Loucy (cell line): ENCODE results near the gene CACNA2D4.

ENCODE experiments used
- H2AFZ ChIP-seq: fragments of 200-600 bp; sonication (generic); 2 replicates; pipeline ENCODE4 v1.6.0; 2016; ENCODE audit warnings: antibody characterized with exemption, mild to moderate bottlenecking, low read length, moderate library complexity
- H3F3A ChIP-seq: fragments of 200-600 bp; 2 replicates; pipeline ENCODE4 v1.6.0; 2016; ENCODE audit warnings: antibody characterized with exemption, low read depth, mild to moderate bottlenecking
- H3K27me3 ChIP-seq: fragments of 200-600 bp; sonication (generic); 2 replicates; pipeline ENCODE4 v1.6.1; 2014; ENCODE audit warnings: low read length, mild to moderate bottlenecking; ENCODE audit not compliant: insufficient read depth, poor library complexity, severe bottlenecking
- H3K36me3 ChIP-seq: fragments of 200-600 bp; sonication (generic); 2 replicates; pipeline ENCODE4 v1.6.1; 2016; ENCODE audit warnings: low read length; ENCODE audit not compliant: insufficient read depth
- H3K4me1 ChIP-seq: fragments of 200-600 bp; sonication (generic); 2 replicates; pipeline ENCODE4 v1.5.1; 2014; ENCODE audit warnings: low read length, mild to moderate bottlenecking; ENCODE audit not compliant: insufficient read depth, poor library complexity, severe bottlenecking
- H3K4me2 ChIP-seq: fragments of 200-600 bp; sonication (generic); 2 replicates; pipeline ENCODE4 v1.6.0; 2014; ENCODE audit warnings: antibody characterized with exemption, low read length, low read depth, mild to moderate bottlenecking; ENCODE audit not compliant: poor library complexity, severe bottlenecking
- H3K4me3 ChIP-seq: fragments of 200-600 bp; sonication (generic); 2 replicates; pipeline ENCODE4 v1.5.1; 2014; ENCODE audit warnings: low read length, mild to moderate bottlenecking, mixed read lengths; ENCODE audit not compliant: poor library complexity, severe bottlenecking
- H3K79me2 ChIP-seq: fragments of 200-600 bp; sonication (generic); 2 replicates; pipeline ENCODE4 v1.6.1; 2014; ENCODE audit warnings: low read length; ENCODE audit not compliant: insufficient read depth
- H3K9ac ChIP-seq: fragments of 200-600 bp; sonication (generic); 2 replicates; pipeline ENCODE4 v1.6.0; 2014; ENCODE audit warnings: mild to moderate bottlenecking, low read depth, low read length, moderate library complexity; ENCODE audit not compliant: poor library complexity, severe bottlenecking
- H3K9me2 ChIP-seq: fragments of 200-600 bp; sonication (generic); replicated peaks from 2 replicates; pipeline ENCODE4 v1.6.1; 2016; ENCODE audit warnings: low read depth, low read length, mixed read lengths
- H3K9me3 ChIP-seq: fragments of 200-600 bp; sonication (generic); 2 replicates; pipeline ENCODE4 v1.6.1; 2014; ENCODE audit warnings: mild to moderate bottlenecking, antibody characterized with exemption, low read length, low read depth; ENCODE audit not compliant: insufficient read depth
- H4K20me1 ChIP-seq: fragments of 200-600 bp; sonication (generic); 2 replicates; pipeline ENCODE4 v1.6.0; 2014; ENCODE audit warnings: antibody characterized with exemption, low read length, mild to moderate bottlenecking; ENCODE audit not compliant: insufficient read depth, poor library complexity, severe bottlenecking
- EZH2phosphoT487 ChIP-seq: fragments of 200-600 bp; IDR thresholded peaks from 2 replicates; pipeline ENCODE4 v1.6.1; 2018; ENCODE audit warnings: antibody characterized with exemption, mild to moderate bottlenecking, moderate library complexity, borderline replicate concordance
- TF ChIP-seq, protein P1 (sequence below): fragments of 200-600 bp; sonication (generic); conservative IDR thresholded peaks from 2 replicates; pipeline ENCODE4 v1.5.1; 2014; ENCODE audit warnings: mild to moderate bottlenecking, antibody characterized with exemption, low read length

CACNA2D4 gene

DNA sequence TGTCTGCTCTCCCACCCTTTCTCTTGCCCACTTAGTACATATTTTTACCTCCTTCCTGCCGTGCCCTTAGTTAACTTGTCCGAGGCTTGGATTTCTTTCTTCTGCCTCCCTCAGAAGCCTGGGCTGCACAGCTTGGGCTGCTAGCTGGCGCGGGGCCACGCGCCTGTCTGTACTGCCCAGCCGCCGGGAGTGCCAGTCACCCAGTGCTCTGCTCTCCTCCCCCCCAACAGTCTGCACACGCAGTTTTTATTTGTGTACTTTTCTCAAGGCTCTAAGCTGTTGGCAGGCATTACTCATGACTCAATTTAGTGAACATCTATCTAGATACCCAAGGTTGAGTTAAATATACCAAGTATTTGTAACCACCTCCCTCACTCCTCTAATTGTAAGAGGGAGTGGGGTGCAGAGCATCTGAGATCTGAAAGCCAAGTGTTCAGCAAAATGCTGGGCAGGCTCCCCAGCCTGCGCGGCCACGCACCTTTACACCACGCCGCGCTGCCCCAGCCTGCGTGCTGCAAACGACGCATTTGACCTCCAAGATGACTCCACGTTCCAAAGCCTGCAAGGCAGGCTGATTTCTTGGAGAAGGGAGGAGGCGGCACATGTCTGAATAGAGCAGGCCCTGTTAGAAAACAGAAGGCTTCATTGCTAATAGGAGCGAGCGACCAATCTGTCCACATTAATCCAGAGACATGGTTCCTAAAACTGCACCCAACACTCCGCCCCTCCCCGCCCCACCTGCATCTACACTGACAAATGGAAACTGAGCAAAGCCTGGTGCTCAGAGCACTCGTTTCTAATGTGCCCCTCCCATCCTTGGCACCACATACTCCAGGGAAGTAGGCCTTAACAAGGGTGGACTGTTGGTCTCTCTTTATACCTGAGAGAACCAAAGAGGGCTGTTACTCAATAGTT lies 18.2 kb upstream of the CACNA2D4 start:
- H3K27me3 ChIP-seq = no peaks in the 10 kb centered on the region
- H3F3A ChIP-seq = no peaks in the 10 kb centered on the region
- no peak overlapping the region for H3K4me2 ChIP-seq
- no peaks in the 10 kb centered on the region for H3K9me3 ChIP-seq
- H3K9me2 ChIP-seq = no peaks in the 10 kb centered on the region
- TF ChIP-seq, protein P1, sequence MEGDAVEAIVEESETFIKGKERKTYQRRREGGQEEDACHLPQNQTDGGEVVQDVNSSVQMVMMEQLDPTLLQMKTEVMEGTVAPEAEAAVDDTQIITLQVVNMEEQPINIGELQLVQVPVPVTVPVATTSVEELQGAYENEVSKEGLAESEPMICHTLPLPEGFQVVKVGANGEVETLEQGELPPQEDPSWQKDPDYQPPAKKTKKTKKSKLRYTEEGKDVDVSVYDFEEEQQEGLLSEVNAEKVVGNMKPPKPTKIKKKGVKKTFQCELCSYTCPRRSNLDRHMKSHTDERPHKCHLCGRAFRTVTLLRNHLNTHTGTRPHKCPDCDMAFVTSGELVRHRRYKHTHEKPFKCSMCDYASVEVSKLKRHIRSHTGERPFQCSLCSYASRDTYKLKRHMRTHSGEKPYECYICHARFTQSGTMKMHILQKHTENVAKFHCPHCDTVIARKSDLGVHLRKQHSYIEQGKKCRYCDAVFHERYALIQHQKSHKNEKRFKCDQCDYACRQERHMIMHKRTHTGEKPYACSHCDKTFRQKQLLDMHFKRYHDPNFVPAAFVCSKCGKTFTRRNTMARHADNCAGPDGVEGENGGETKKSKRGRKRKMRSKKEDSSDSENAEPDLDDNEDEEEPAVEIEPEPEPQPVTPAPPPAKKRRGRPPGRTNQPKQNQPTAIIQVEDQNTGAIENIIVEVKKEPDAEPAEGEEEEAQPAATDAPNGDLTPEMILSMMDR = no peak
- no peak for TF ChIP-seq EZH2phosphoT487
- H3K36me3 ChIP-seq = peaks cover 8% of the 10 kb centered on the region; the same call in 1 of the 2 replicates
- H3K9ac ChIP-seq = no peak overlapping the region
- H4K20me1 ChIP-seq = no peaks in the 10 kb centered on the region
- H2AFZ ChIP-seq = no peak overlapping the region
- H3K4me3 ChIP-seq = no peak overlapping the region
- peaks cover 48% of the 10 kb centered on the region for H3K4me1 ChIP-seq
- no peaks in the 10 kb centered on the region for H3K79me2 ChIP-seq

DNA sequence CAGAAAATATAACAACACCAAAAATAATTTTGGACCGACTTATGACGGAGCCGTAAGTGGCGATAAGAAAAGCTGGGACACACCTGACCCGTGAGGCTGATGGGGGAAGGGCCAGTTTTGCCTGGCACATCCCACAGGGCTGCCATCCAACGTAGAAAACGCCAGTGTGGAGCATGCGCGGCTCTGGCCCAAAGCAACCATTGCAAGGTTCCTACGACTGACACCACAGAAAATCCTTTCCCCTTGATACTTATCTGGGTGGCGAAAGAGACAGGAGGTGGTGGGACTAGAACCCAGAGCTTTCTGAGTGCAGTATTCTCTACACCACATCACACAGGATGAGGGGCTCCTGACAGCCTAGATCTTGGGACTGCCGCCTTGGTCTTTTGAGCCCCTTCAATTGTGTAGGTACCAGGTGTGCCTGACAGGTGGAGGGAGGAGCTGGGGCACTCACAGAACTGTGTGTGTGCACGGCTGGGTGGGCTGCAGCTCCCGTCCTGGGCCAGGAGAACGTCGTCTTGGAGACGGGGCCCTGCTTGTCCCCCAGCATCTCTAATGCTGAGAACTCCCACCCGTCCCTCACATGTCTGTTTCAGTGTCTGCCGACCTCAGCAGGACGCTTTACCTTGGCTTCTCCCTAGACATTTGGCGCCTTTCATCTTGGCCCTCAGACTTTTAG lies 17.4 kb upstream of the CACNA2D4 start:
- Histone ChIP-seq H3K4me1 (peaks cover 48% of the 10 kb centered on the region), H3K36me3 (peaks cover 8% of the 10 kb centered on the region; the same call in 1 of the 2 replicates), H3K9me2 (no peaks in the 10 kb centered on the region), H3K9ac (no peak overlapping the region), H3K4me3 (no peak overlapping the region), H4K20me1 (no peaks in the 10 kb centered on the region), H3K9me3 (no peaks in the 10 kb centered on the region), H3F3A (no peaks in the 10 kb centered on the region), H3K27me3 (no peaks in the 10 kb centered on the region), H3K79me2 (no peaks in the 10 kb centered on the region), H2AFZ (no peak overlapping the region), H3K4me2 (no peak overlapping the region)
- no peak for TF ChIP-seq EZH2phosphoT487

DNA sequence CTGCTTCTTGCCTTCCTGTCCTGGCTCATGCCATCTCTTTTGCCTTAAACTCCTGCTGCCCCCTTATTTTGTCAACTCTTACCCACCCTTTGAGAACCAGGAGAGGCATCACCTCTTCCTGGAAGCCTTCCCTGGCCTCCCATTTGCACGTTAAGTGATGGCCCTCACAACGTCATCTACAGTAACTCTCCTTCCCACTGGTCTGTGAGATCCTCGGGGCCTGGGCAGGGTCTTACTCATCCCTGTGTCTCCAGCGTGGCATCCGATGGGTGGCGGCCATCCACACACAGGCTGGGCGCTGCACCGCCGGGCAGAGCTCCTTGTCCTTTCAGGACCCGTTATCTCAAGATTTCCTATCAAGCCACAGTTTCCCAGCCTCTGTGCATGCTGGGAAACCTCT lies 16.8 kb upstream of the CACNA2D4 start:
- Histone ChIP-seq H3K79me2 (no peaks in the 10 kb centered on the region), H3K9ac (no peak overlapping the region), H3F3A (no peaks in the 10 kb centered on the region), H3K4me1 (peaks cover 53% of the 10 kb centered on the region), H3K9me2 (no peaks in the 10 kb centered on the region), H3K4me3 (no peak overlapping the region), H3K27me3 (no peaks in the 10 kb centered on the region), H2AFZ (no peak overlapping the region), H3K9me3 (no peaks in the 10 kb centered on the region), H3K36me3 (peaks cover 8% of the 10 kb centered on the region; the same call in 1 of the 2 replicates), H3K4me2 (no peak overlapping the region), H4K20me1 (no peaks in the 10 kb centered on the region)
- TF ChIP-seq EZH2phosphoT487 = no peak
- TF ChIP-seq, protein P1 = no peak
